HG03354 (cell line): Measurements from ENCODE around the gene RPS23.

Experiments used
- ATAC-seq: cut with Tn5 transposase; IDR thresholded peaks from one replicate; pipeline ENCODE4 v1.9.1; 2021; ENCODE audit warnings: mild to moderate bottlenecking; ENCODE audit not compliant: unreplicated experiment, poor library complexity, severe bottlenecking

The RPS23 gene

GRCh38 chr5:82255844-82256243 lies 22.3 kb downstream of the RPS23 start:
- no peak for ATAC-seq

DNA sequence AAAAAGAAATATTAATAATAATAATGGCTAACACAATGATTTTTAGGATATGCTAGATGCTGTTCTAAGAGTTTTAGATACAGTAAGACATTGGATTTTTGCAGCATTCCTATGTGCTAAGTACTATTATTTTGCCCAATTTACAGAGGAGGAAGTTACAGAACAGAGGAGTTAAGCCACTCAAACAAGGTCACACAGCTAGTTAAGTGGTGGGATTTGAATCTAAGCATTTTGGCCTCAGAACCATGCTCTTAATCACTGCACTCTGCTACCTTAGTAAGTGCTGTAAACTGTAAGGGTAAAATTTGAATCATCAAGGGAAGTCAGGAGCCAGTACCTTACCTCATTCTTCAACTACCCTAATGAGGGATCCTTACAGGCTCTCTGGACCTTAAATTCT lies 25.4 kb downstream of the RPS23 start:
- ATAC-seq, result no peak

DNA sequence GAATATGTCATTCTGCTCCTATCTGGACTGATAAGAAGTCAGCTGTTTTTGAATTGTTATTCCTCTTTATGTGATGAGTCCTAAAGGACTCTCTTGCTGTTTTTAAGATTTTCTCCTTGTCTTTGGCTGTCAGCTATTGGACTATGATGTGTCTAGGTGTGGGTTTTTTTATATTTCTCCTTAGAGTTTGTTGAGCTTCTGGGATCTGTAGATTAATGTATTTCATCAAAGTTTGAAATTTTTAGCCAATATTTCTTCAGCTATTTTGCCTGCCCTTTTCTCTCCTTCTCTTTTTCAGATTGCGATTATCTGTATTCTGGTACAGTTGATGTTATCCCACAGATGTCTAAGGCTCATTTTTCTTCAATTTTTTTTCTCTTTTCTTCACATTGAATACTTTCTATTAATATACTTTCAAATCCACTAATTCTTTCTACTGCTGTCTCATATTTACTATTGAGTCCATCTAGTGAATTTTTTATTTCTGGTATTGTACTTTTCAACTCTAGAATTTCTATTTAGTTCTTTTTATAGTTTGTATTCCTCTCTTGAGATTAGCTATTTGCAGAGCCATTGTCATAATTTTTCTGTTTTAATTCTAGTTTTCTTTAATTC lies 31.1 kb downstream of the RPS23 start:
- no peak for ATAC-seq

DNA sequence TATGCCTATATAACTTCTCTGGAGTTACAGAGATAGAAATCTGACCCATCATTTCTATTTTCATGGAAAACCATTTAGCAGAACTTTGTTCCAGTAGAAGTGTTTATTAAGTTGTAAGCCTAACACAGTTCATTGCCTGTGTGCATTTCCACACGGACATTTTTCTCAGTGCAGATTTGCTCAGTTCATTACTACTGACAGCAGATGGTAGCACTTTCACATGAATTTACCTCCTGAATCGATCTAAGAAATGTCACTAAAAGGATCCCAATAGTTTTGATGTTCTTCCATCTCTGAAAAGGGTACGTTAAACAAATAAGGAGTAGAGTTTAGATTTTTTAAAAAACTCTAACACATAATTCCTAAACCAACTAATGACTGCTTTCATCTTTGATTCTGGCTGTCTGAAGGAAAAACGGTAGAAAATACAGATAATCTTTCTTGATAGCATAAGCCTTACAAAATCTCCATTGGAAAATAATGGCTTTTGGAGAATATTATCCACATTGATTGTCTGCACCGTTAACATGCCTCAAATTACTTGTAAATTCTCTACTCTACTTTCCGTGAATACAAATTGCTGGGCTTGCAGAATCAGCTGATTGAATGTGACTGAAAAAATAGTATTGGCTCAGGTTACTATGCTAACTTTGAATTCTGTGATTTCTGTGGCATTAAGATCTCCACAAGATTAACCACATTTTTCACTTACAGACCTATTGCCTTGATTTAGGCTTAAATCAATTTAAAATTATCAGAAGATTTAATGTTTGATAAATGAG lies 33.1 kb downstream of the RPS23 start:
- ATAC-seq, result no peak

DNA sequence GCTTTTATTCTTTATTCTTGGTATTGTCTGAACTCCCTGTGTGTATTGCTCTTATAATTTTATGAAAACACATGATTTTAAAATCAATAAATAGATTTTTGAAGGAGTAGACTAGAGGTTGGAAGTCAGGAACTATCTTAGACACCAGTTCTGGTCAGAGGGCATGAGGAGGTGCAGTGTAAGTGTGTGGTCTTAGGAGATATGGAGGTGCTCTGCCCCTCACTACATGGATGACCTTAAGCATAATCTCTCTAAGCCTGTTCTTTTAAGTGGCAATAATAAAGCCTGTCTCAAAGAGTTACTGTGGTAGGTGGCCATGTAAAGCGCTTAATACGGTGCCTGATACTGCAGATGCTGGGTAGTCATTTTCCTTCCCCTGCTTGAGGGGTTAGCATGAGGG lies 34.0 kb downstream of the RPS23 start:
- no peak for ATAC-seq

DNA sequence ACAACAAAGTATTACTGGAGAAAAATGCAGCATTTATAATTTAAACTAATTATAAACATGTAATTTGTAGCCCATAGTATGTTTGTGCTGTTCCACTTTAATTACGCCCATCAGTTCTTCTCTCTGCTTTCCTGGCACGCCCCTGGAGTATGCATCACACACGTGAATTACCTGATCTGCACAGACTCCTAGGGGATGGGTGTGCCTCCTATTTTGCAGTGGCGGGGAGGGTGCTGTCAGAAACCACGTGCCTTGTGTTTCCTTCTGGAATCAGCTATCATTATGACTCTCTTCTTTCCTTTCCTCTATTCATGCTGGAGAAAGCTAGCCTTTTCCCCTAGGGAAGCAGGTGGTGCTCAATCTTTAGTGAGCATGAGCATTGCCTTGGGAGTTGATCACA lies 43.3 kb downstream of the RPS23 start:
- ATAC-seq, result no peak

- ATAC-seq, result peak; percentile 96
Measured at GRCh38 chr5:82225525-82226172, 52.5 kb downstream of the RPS23 start.
